ENCODE results near the gene FRMPD4.
A peak's percentile ranks its signal among the peaks of the same experiment; 100 is the strongest.

GRCh38 chrX:12771445-12772069 is 633.3 kb downstream of the FRMPD4 start:
- TF ChIP-seq POLR2A (IDR thresholded peaks at IDR 0.05) (no peak), CTCF (IDR thresholded peaks at IDR 0.05 in 8 of 11, conservative IDR thresholded peaks at IDR 0.05 in 3 of 11) (peak; percentile 24 to 80 (median 63)), POLR2AphosphoS5 (IDR thresholded peaks at IDR 0.05) (peak in 1 of 3 donors; percentile 50)
